Measurements from ENCODE around the gene KCNS1. TPM values are rescaled to one million over a fixed set of nuclear protein-coding genes. Genes with fewer than 3 reads are reported as not detected.
A peak's percentile ranks its signal among the peaks of the same experiment; 100 is the strongest.
"Not testable (repeated sequence)": the region's sequence is repeated elsewhere in the genome, so short reads cannot be mapped to it uniquely, and the experiment has no call there.

KCNS1 gene
- total and polyA plus RNA-seq, 7 experiments from 2014 or later: 0.07 to 0.12 (median 0.08) TPM; not detected in 4

DNA sequence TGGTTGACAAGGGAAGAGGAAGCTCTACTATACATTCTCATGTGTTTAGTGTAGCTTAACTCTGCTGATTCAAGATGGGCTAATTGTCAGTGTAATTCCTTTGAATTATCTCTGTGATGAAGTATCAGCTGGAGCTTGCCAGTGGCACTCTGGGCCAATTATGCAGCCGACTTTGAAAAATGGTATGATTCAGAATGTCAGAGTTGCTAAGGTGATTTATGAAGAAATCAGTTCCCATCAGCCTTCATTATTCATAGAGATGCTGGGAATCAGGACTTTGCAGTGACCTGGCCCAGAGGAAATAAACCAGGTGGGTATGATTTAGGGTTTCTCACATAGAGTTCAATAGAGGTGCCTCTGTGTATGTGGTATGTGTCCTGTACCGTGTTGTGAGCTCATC is 33.4 kb downstream of the KCNS1 start:
- ChIA-PET CTCF (no interaction called here), POLR2A (no interaction called here)
- Histone ChIP-seq H3K27me3 (ENCODE audit: control insufficient read depth in 2 of 2, insufficient read depth in 2 of 2, low read length in 2 of 2) (no peaks in the 10 kb centered on the region), H3K36me3 (ENCODE audit: control insufficient read depth in 2 of 3, insufficient read depth in 3 of 3, low read length in 3 of 3) (peaks cover 15 to 52% (median 15%) of the 10 kb centered on the region in 3 experiments), H3K4me3 (ENCODE audit: low read length) (no peak overlapping the region), H3K27ac (ENCODE audit: low read depth, low read length) (no peak overlapping the region), H3K9me3 (ENCODE audit: control insufficient read depth in 2 of 3, low read length in 3 of 3) (no peaks in the 10 kb centered on the region), H3K4me1 (ENCODE audit: control insufficient read depth in 2 of 2, insufficient read depth in 2 of 2, low read length in 2 of 2) (peaks cover 11 to 34% of the 10 kb centered on the region in 2 donors)
- Mint-ChIP-seq H3K4me1 (peaks cover 35 to 82% (median 76%) of the 10 kb centered on the region in 7 donors), H3K9me3 (no peaks in the 10 kb centered on the region), H3K27ac (peak overlapping the region in 6 of 9 donors; percentile 17 to 85 (median 36)), H3K36me3 (peaks cover 20 to 49% (median 39%) of the 10 kb centered on the region in 5 donors), H3K4me3 (no peak overlapping the region), H3K27me3 (no peaks in the 10 kb centered on the region)
- intact Hi-C loops (cut with micrococcal nuclease): no loop called here
- no peak for ATAC-seq
- no peak for DNase-seq

- Mint-ChIP-seq H3K27ac (peak overlapping the region in 7 of 9 donors; percentile 21 to 85 (median 49)), H3K36me3 (peaks cover 20 to 52% (median 38%) of the 10 kb centered on the region in 5 donors), H3K9me3 (no peaks in the 10 kb centered on the region), H3K4me3 (no peak overlapping the region), H3K4me1 (peaks cover 38 to 86% (median 79%) of the 10 kb centered on the region in 7 donors), H3K27me3 (no peaks in the 10 kb centered on the region)
- ATAC-seq (no peak), DNase-seq (no peak)
- Histone ChIP-seq H3K27ac (ENCODE audit: low read depth, low read length) (no peak overlapping the region), H3K27me3 (ENCODE audit: control insufficient read depth in 2 of 2, insufficient read depth in 2 of 2, low read length in 2 of 2) (no peaks in the 10 kb centered on the region), H3K4me3 (ENCODE audit: low read length) (no peak overlapping the region), H3K36me3 (ENCODE audit: control insufficient read depth in 2 of 3, insufficient read depth in 3 of 3, low read length in 3 of 3) (peaks cover 15 to 53% (median 15%) of the 10 kb centered on the region in 3 experiments), H3K9me3 (ENCODE audit: control insufficient read depth in 2 of 3, low read length in 3 of 3) (no peaks in the 10 kb centered on the region), H3K4me1 (ENCODE audit: control insufficient read depth in 2 of 2, insufficient read depth in 2 of 2, low read length in 2 of 2) (peaks cover 11 to 34% of the 10 kb centered on the region in 2 donors)
- ChIA-PET CTCF (no interaction called here), POLR2A (no interaction called here)
- intact Hi-C loops (cut with micrococcal nuclease): no loop called here
Measured at GRCh38 chr20:45067087-45067486, 33.8 kb downstream of the KCNS1 start.

DNA sequence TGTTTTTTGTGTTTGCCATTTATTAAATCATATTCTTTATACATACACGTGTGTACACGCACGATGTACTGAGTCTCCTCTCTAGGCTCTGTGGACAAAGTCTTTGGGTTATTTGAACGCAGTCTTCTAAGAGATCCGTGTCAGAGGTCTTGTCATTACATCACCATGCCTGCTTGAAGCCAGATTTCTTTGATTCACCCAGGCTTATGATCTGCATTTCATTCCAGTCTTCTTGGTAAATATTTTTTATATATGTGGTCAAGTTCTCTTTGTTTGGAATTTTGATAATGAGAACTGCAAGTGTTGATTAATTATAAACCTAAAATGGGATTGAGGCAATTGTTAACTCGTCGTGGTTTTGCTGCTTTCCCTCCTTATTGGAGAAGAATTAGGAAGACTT is 34.6 kb downstream of the KCNS1 start:
- Mint-ChIP-seq H3K9me3 (no peaks in the 10 kb centered on the region), H3K4me3 (no peak overlapping the region), H3K27ac (peak overlapping the region in 5 of 9 donors; percentile 15 to 53 (median 20)), H3K36me3 (peaks cover 20 to 56% (median 38%) of the 10 kb centered on the region in 5 donors), H3K27me3 (no peaks in the 10 kb centered on the region), H3K4me1 (peaks cover 36 to 92% (median 80%) of the 10 kb centered on the region in 7 donors)
- Histone ChIP-seq H3K27me3 (ENCODE audit: control insufficient read depth in 2 of 2, insufficient read depth in 2 of 2, low read length in 2 of 2) (no peaks in the 10 kb centered on the region), H3K4me3 (ENCODE audit: low read length) (no peak overlapping the region), H3K36me3 (ENCODE audit: control insufficient read depth in 2 of 3, insufficient read depth in 3 of 3, low read length in 3 of 3) (peaks cover 15 to 50% (median 15%) of the 10 kb centered on the region in 3 experiments), H3K9me3 (ENCODE audit: control insufficient read depth in 2 of 3, low read length in 3 of 3) (no peaks in the 10 kb centered on the region), H3K27ac (ENCODE audit: low read depth, low read length) (no peak overlapping the region), H3K4me1 (ENCODE audit: control insufficient read depth in 2 of 2, insufficient read depth in 2 of 2, low read length in 2 of 2) (peaks cover 11 to 34% of the 10 kb centered on the region in 2 donors)
- POLR2A ChIA-PET: interaction anchor here (0.8 kb wide), 1 partner anchor 732 kb away, joined by 3 read pairs; no protein-coding TSS in a partner anchor
- CTCF ChIA-PET: interaction anchor here (1.0 kb wide), 1 partner anchor 55 kb away, joined by 3 read pairs; no protein-coding TSS in a partner anchor
- DNase-seq: no peak
- intact Hi-C loops (cut with micrococcal nuclease): no loop called here
- no peak for ATAC-seq

GRCh38 chr20:45064812-45065211 is 36.1 kb downstream of the KCNS1 start:
- peak overlapping the region in 9 of 10 donors; percentile 1 to 64 (median 34) for H3K4me3 Mint-ChIP-seq
- Histone ChIP-seq H3K4me1 (ENCODE audit: control insufficient read depth in 2 of 2, insufficient read depth in 2 of 2, low read length in 2 of 2) (peaks cover 11 to 34% of the 10 kb centered on the region in 2 donors), H3K9me3 (ENCODE audit: control insufficient read depth in 2 of 3, low read length in 3 of 3) (no peaks in the 10 kb centered on the region), H3K27ac (ENCODE audit: low read depth, low read length) (no peak overlapping the region), H3K36me3 (ENCODE audit: control insufficient read depth in 2 of 3, insufficient read depth in 3 of 3, low read length in 3 of 3) (peaks cover 21 to 54% (median 22%) of the 10 kb centered on the region in 3 experiments), H3K27me3 (ENCODE audit: control insufficient read depth in 2 of 2, insufficient read depth in 2 of 2, low read length in 2 of 2) (no peaks in the 10 kb centered on the region), H3K4me3 (ENCODE audit: low read length) (no peak overlapping the region)
- ATAC-seq (no peak), DNase-seq (no peak)
- CTCF ChIA-PET: no interaction called here
- H3K9me3 Mint-ChIP-seq: no peaks in the 10 kb centered on the region
- POLR2A ChIA-PET: interaction anchor here (0.5 kb wide), 1 partner anchor 10 kb away, joined by 3 read pairs; no protein-coding TSS in a partner anchor
- no peaks in the 10 kb centered on the region for H3K27me3 Mint-ChIP-seq
- intact Hi-C loops (cut with micrococcal nuclease): no loop called here
- peaks cover 18 to 47% (median 35%) of the 10 kb centered on the region in 5 donors for H3K36me3 Mint-ChIP-seq
- peak overlapping the region in 7 of 9 donors; percentile 52 to 78 (median 71) for H3K27ac Mint-ChIP-seq
- peaks cover 35 to 91% (median 81%) of the 10 kb centered on the region in 7 donors for H3K4me1 Mint-ChIP-seq

- H3K27ac ChIP-seq (ENCODE audit: low read depth, low read length); H3K27me3 Mint-ChIP-seq; H3K9me3 Mint-ChIP-seq; H3K4me3 ChIP-seq (ENCODE audit: low read length); H3K27me3 ChIP-seq (ENCODE audit: control insufficient read depth in 2 of 2, insufficient read depth in 2 of 2, low read length in 2 of 2); ATAC-seq; H3K9me3 ChIP-seq (ENCODE audit: control insufficient read depth in 2 of 3, low read length in 3 of 3); DNase-seq; intact Hi-C loops (cut with micrococcal nuclease); POLR2A ChIA-PET: not testable (repeated sequence)
- peaks cover 18 to 53% (median 19%) of the 10 kb centered on the region in 3 experiments for H3K36me3 ChIP-seq (ENCODE audit: control insufficient read depth in 2 of 3, insufficient read depth in 3 of 3, low read length in 3 of 3)
- H3K27ac Mint-ChIP-seq: peak overlapping the region in 6 of 9 donors; percentile 3 to 82 (median 27)
- peaks cover 19 to 29% of the 10 kb centered on the region in 2 donors for H3K4me1 ChIP-seq (ENCODE audit: control insufficient read depth in 2 of 2, insufficient read depth in 2 of 2, low read length in 2 of 2)
- CTCF ChIA-PET: interaction anchor here (0.6 kb wide), 1 partner anchor 1335 kb away, joined by 3 read pairs; no protein-coding TSS in a partner anchor
- H3K36me3 Mint-ChIP-seq: peaks cover 14 to 41% (median 23%) of the 10 kb centered on the region in 5 donors
- H3K4me1 Mint-ChIP-seq: peaks cover 42 to 90% (median 81%) of the 10 kb centered on the region in 7 donors
- peak overlapping the region in 9 of 10 donors; percentile 6 to 57 (median 38) for H3K4me3 Mint-ChIP-seq
Measured at GRCh38 chr20:45063107-45063506, 37.8 kb downstream of the KCNS1 start.

DNA sequence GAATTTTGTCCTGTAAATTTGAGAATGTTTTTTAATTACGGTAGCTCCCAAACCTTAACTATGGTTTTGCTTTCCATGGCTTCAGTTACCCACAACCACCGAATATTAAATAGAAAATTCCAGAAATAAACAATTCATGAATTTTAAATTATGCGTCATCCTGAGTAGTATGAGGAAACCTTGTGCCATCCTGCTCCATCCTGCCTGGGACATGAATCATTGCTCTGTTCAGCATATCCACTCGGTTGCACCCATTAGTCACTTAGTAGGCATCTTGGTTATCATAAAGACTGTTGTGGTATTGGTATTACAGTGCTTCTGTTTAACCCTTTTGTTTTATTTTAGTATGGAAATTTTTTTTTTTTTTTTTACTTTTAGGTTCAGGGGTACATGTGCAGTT is 39.7 kb downstream of the KCNS1 start:
- Histone ChIP-seq H3K4me1 (ENCODE audit: control insufficient read depth in 2 of 2, insufficient read depth in 2 of 2, low read length in 2 of 2) (peaks cover 18 to 19% of the 10 kb centered on the region in 2 donors), H3K9me3 (ENCODE audit: control insufficient read depth in 2 of 3, low read length in 3 of 3) (no peaks in the 10 kb centered on the region), H3K36me3 (ENCODE audit: control insufficient read depth in 2 of 3, insufficient read depth in 3 of 3, low read length in 3 of 3) (peaks cover 11 to 50% (median 14%) of the 10 kb centered on the region in 3 experiments), H3K27me3 (ENCODE audit: control insufficient read depth in 2 of 2, insufficient read depth in 2 of 2, low read length in 2 of 2) (no peaks in the 10 kb centered on the region), H3K27ac (ENCODE audit: low read depth, low read length) (no peak overlapping the region), H3K4me3 (ENCODE audit: low read length) (no peak overlapping the region)
- H3K27ac Mint-ChIP-seq: peak overlapping the region in 3 of 9 donors; percentile 20 to 36 (median 32)
- no peaks in the 10 kb centered on the region for H3K9me3 Mint-ChIP-seq
- H3K27me3 Mint-ChIP-seq: no peaks in the 10 kb centered on the region
- no peak for ATAC-seq
- ChIA-PET CTCF (interaction anchor here (0.6 kb wide), 1 partner anchor 16 kb away, joined by 3 read pairs; no protein-coding TSS in a partner anchor), POLR2A (interaction anchor here (0.6 to 1.7 kb wide), 2 partner anchors 65 to 89 kb away, joined by 3 to 6 read pairs; no protein-coding TSS in a partner anchor)
- no peak for DNase-seq
- intact Hi-C loops (cut with micrococcal nuclease): no loop called here
- H3K36me3 Mint-ChIP-seq: peaks cover 13 to 33% (median 21%) of the 10 kb centered on the region in 5 donors
- peaks cover 36 to 90% (median 81%) of the 10 kb centered on the region in 7 donors for H3K4me1 Mint-ChIP-seq
- no peak overlapping the region for H3K4me3 Mint-ChIP-seq
